ENCODE results near the gene EML4.
"Not testable (repeated sequence)": the region's sequence is repeated elsewhere in the genome, so short reads cannot be mapped to it uniquely, and the experiment has no call there.

The EML4 gene

DNA sequence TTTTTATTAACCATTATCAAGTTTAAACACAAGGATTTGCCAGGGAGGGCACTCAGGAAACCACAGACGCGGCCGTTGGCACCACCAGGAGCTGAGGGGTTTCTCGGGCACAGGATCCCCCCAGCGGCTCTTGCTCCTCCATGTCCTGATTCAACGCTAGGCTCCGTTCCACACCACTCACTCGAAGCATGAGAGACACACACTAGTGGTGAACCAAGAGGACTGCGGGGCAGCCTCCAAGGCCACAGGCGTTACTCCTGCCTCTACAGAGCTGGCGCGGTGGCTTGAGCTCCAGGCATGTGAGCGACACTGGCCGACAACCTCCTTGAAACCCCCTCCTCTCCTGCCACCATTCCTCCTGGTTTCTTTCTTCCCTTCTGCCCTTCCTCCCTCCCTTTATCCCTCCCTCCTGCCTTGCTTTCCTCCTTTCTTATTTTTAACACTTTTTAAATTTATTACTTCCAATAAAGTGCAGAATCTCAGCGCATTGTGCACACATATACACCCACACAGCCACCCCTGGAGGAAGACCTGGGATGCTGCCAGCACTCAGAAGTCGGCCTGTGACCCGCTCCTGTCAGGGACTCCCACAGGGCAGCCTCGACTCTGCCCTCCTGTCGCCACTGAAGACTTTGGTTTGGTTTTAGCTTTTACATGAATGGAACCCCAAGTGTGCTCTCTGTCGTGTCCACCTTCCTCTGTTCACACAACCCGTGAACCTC lies 170.2 kb downstream of the EML4 start:
- no peak overlapping the region for H3K4me3 ChIP-seq (ENCODE audit: control insufficient read depth, low read depth, low read length)
- TF ChIP-seq, protein P1, sequence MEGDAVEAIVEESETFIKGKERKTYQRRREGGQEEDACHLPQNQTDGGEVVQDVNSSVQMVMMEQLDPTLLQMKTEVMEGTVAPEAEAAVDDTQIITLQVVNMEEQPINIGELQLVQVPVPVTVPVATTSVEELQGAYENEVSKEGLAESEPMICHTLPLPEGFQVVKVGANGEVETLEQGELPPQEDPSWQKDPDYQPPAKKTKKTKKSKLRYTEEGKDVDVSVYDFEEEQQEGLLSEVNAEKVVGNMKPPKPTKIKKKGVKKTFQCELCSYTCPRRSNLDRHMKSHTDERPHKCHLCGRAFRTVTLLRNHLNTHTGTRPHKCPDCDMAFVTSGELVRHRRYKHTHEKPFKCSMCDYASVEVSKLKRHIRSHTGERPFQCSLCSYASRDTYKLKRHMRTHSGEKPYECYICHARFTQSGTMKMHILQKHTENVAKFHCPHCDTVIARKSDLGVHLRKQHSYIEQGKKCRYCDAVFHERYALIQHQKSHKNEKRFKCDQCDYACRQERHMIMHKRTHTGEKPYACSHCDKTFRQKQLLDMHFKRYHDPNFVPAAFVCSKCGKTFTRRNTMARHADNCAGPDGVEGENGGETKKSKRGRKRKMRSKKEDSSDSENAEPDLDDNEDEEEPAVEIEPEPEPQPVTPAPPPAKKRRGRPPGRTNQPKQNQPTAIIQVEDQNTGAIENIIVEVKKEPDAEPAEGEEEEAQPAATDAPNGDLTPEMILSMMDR (conservative IDR thresholded peaks at IDR 0.05; ENCODE audit: control insufficient read depth, insufficient read depth, low read depth, low read length) = no peak
- no peak for DNase-seq (ENCODE audit: low read depth)

DNA sequence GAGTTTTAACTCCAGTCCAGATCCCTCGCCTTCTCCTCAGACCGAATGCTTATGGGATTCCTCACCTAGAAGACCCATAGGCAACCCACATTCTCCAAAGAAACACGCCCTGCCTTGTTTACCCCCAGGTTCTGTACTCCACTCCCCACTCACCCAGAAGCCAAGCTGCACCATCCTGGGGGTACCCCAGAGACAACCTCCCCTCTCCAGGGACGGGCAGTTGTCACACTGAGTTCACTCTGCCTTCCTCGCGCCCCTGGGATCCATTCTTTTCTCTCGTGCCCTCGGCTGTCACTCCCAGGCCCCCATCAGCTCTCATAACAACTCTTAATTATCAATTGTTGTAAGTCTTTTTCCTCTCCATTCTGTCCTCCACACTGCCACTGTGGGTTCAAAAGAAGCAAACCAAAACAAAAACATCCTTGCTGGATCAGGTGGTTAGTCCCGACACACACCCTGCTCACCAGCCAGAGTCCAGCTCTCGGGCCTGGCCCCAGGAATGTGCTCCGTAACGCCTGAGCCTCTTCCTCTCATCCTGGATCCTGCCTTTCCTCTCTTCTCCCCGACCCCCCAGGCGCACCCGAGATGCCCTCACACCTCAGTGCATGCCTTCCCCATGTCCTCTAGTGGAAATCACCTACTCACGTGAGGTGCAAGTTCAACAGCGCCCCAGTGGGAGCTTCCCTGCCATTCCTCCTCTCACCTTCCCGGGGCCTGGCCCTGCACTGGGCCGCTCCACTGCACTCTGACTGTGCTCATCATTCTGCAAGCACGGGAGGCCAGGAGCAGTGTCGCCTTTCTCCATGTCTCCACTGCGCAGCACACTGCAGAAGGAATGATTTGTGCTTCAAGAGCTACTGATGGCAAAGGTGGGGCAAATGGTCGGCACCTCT lies 171.1 kb downstream of the EML4 start:
- DNase-seq (ENCODE audit: low read depth) = no peak
- TF ChIP-seq, protein P1 (conservative IDR thresholded peaks at IDR 0.05; ENCODE audit: control insufficient read depth, insufficient read depth, low read depth, low read length) = no peak
- no peak overlapping the region for H3K4me3 ChIP-seq (ENCODE audit: control insufficient read depth, low read depth, low read length)

DNA sequence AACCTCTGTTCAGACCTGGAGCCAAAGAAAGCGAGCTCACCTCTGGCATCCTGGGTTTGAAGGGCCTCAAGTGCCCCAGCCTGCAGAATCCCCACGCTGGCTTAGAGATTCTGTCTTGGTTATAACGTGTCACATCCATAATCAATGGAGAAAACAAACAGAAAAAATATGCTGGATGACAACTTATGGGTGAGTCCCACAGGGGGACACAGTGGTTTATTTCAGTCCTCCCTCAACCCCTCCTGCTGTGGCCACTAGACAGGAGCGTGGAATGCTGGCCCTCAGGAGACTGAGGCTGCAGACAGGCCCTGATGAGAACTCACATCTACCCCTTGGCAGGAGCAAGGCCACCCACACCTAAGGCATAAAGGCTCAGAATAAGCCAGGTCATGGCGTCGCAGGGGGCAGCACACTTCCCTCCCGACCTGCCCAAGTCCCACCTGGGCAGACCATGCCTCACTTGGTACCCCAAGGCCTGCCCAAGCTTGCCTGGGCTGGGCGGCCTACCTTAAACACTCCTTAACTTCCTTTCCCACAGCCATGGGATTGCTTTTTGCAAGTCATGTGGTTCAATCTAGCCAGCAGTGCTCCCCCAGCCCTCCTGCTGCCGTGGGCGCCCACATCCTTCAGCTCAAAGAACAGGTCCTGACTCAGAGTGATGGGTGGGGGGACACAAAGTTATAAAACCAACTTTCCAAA lies 171.9 kb downstream of the EML4 start:
- TF ChIP-seq, protein P1 (conservative IDR thresholded peaks at IDR 0.05; ENCODE audit: control insufficient read depth, insufficient read depth, low read depth, low read length) = no peak
- no peak for DNase-seq (ENCODE audit: low read depth)

DNA sequence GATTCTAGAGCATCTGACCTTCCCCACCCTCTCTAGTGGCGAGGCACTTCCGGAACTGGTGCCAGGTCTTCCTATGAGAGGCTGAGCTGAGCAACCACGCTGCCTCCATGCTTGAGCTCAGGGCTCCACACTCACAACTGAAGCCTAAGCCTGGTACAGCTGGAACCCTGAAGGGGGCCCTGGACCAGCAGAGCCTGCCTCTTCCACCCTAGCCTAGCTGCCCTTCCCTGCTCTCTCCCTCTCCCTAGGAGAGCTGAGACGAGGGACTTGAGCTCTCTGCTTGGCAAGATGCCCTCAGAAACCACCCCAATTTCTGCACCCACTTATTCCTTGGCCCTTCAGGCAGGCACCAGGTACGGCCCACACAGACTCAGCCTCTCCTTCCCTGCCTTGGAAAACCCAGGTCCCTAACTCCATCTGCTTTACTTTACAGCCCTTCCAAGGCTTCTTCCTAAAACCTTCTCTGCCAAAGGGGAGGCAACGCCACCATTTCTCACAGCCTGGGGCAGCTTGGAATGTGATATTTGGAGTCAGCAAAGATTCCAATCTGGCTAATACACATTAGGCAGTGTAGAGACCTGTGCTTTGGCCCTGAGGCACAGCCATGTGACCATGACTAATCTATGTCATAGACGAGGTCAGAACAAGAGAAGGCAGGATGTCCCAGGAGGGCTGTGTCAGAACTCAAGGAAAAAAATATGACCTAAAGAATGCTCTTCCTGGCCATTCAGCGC lies 173.1 kb downstream of the EML4 start:
- H3K4me3 ChIP-seq (ENCODE audit: control insufficient read depth, low read depth, low read length) = no peak overlapping the region
- DNase-seq (ENCODE audit: low read depth) = peak; percentile 97
- TF ChIP-seq, protein P1 (conservative IDR thresholded peaks at IDR 0.05; ENCODE audit: control insufficient read depth, insufficient read depth, low read depth, low read length) = no peak

More for the DNA sequence above, 171.9 kb downstream of the EML4 start:
- H3K4me3 ChIP-seq (ENCODE audit: control insufficient read depth, low read depth, low read length) = no peak overlapping the region

DNA sequence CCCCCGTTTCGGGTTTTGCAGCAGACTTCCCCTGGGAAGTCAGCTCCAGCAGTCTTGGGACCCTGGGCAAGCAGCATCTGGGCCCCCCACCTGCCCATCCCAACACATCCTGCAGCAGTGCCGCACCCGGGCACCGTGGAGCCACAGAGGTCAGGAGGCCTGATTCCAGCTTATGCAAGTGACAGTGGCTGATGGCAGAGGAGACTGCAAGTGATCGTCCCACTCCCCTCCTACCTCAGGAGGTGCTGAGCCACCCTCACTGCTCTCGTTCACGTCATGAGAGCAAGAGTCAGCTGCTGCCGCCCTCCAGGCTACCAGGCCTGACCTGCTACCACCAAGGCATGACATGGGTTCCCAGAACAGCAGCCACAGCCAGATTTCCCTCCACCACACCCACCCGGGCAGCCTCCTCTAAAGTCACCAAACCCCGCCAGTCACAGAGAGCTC lies 173.7 kb downstream of the EML4 start:
- no peak overlapping the region for H3K4me3 ChIP-seq (ENCODE audit: control insufficient read depth, low read depth, low read length)
- DNase-seq (ENCODE audit: low read depth) = no peak
- TF ChIP-seq, protein P1 (conservative IDR thresholded peaks at IDR 0.05; ENCODE audit: control insufficient read depth, insufficient read depth, low read depth, low read length) = no peak

DNA sequence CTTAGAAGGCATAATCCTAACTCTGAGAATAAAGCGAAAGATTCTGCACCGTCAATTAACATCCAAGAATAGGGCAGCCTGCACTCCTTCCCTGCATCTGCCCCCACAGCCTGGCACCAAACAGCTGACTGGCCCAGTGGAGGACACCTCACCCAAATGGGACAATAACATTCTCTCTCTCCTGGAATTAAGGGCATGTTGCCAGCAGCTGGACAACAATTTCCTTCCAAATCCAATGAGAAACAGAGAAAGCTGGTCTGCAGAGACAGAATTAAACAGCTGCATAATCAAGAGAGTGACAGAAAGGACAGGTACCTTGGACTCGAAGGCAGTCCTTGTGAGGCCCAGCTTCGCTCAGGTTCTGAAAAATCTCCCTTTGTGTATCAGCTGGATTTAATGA lies 176.8 kb downstream of the EML4 start:
- no peak overlapping the region for H3K4me3 ChIP-seq (ENCODE audit: control insufficient read depth, low read depth, low read length)
- DNase-seq (ENCODE audit: low read depth) = no peak
- TF ChIP-seq, protein P1 (conservative IDR thresholded peaks at IDR 0.05; ENCODE audit: control insufficient read depth, insufficient read depth, low read depth, low read length) = no peak

DNA sequence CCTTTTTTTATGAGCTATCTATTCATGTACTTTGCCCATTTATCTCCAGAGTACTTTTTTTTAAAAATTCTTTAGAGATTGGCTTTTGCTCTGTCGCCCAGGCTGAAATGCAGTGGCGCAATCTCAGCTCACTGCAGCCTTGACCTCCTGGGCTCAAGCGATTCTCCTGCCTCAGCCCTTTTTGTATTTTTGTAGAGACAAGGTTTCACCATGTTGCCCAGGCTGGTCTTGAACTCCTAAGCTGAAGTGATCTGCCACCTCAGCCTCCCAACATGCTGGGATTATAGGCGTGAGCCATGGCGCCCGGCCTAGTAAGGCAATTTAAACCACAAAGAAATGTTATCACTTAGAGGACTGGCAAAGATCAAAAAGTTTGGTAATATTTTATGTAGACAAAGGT lies 177.7 kb downstream of the EML4 start:
- not testable (repeated sequence) for DNase-seq (ENCODE audit: low read depth); H3K4me3 ChIP-seq (ENCODE audit: control insufficient read depth, low read depth, low read length)

DNA sequence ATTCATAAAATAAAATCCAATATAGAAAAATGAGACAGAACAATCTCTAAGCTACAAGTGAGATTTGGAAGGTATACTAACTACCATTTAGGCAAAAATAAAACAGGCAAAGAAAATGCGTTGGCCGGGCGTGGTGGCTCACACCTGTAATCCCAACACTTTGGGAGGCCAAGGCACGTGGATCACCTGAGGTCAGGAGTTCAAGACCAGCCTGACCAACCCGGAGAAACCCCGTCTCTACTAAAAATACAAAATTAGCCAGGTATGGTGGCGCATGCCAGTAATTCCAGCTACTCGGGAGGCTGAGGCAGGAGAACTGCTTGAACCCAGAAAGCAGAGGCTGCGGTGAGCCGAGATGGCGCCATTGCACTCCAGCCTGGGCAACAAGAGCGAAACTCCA lies 178.4 kb downstream of the EML4 start:
- H3K4me3 ChIP-seq (ENCODE audit: control insufficient read depth, low read depth, low read length); DNase-seq (ENCODE audit: low read depth): not testable (repeated sequence)

Measured in fibroblast of mammary gland (primary cell).